GM12892 (cell line): ENCODE data around the gene HPCAL1.

ENCODE experiments used
- POLR2A ChIP-seq: IDR thresholded peaks from 2 replicates; pipeline ENCODE4 v1.6.1; 2011; ENCODE audit warnings: low read depth, low read length, control low read depth
- POLR2AphosphoS5 ChIP-seq: IDR thresholded peaks from 2 replicates; pipeline ENCODE4 v1.6.1; 2011; ENCODE audit warnings: low read depth, low read length, control low read depth
- TAF1 ChIP-seq: IDR thresholded peaks from 2 replicates; pipeline ENCODE4 v1.6.1; 2011; ENCODE audit warnings: low read depth, mild to moderate bottlenecking, control low read depth, low read length, borderline replicate concordance

GRCh38 chr2:10296142-10296541 is 6.6 kb upstream of the HPCAL1 start:
- no peak for TF ChIP-seq POLR2A
- TF ChIP-seq POLR2AphosphoS5: no peak
- no peak for TF ChIP-seq TAF1
